ENCODE data around the gene RORC. TPM values are rescaled to one million over a fixed set of nuclear protein-coding genes. Genes with fewer than 3 reads are reported as not detected.

Gene RORC
- total RNA-seq, 1 experiment from 2014 or later = 1.3 TPM

GRCh38 chr1:151849871-151850270 is 18.3 kb upstream of the RORC start:
- Histone ChIP-seq H3K79me2 (ENCODE audit: insufficient read depth, low read length) (no peaks in the 10 kb centered on the region), H2AFZ (ENCODE audit: low read depth, low read length, poor library complexity, severe bottlenecking) (no peak overlapping the region), H3K9me2 (ENCODE audit: insufficient read depth) (no peaks in the 10 kb centered on the region), H4K20me1 (ENCODE audit: insufficient read depth) (no peaks in the 10 kb centered on the region), H3K9me3 (ENCODE audit: control insufficient read depth in 1 of 2, insufficient read depth in 1 of 2, low read depth in 1 of 2, low read length in 2 of 2) (no peaks in the 10 kb centered on the region), H3K27ac (ENCODE audit: low read depth, low read length) (no peak overlapping the region), H3K27me3 (ENCODE audit: insufficient read depth, low read length) (peaks cover 6% of the 10 kb centered on the region; the same call in 1 of the 2 replicates), H3K36me3 (ENCODE audit: control insufficient read depth in 1 of 2, insufficient read depth in 2 of 2, low read length in 2 of 2) (no peaks in the 10 kb centered on the region), H3K4me2 (ENCODE audit: low read length) (no peak overlapping the region), H3K4me3 (replicated peaks in 1 of 2; ENCODE audit: low read depth in 1 of 2, low read length in 2 of 2) (no peak overlapping the region), H3K9ac (ENCODE audit: low read length) (no peak overlapping the region), H3K4me1 (ENCODE audit: control insufficient read depth in 1 of 2, insufficient read depth in 2 of 2, low read length in 2 of 2) (peaks cover 0 to 12% of the 10 kb centered on the region in 2 experiments; a peak in 2 of 4 replicates)
- intact Hi-C loops (cut with micrococcal nuclease) = no loop called here
- ChIA-PET POLR2A (no interaction called here), CTCF (no interaction called here), RAD21 (ENCODE audit: low non-redundant PET in 1 of 2, low total read pairs in 2 of 2, uncharacterized antibody in 2 of 2, unreplicated experiment in 2 of 2) (no interaction called here)
- BruUV-seq (replicated peaks) = no TSS peak
- DNase-seq (ENCODE audit: low read depth, low spot score) = no peak
- no peak for TF ChIP-seq EZH2 (IDR thresholded peaks at IDR 0.05)
- TF ChIP-seq ELF1 (IDR thresholded peaks at IDR 0.05; ENCODE audit: borderline replicate concordance, low read depth) = no peak
- no peak for TF ChIP-seq POLR2A (IDR thresholded peaks at IDR 0.05; ENCODE audit: borderline replicate concordance, extremely low read depth, insufficient read depth, insufficient read length)
- TF ChIP-seq POLR2AphosphoS5 (IDR thresholded peaks at IDR 0.05; ENCODE audit: low read depth, low read length) = no peak
- no peak for TF ChIP-seq REST (IDR thresholded peaks at IDR 0.05; ENCODE audit: low read depth)
- TF ChIP-seq ZFX (IDR thresholded peaks at IDR 0.05) = no peak
- TF ChIP-seq ZNF274 (IDR thresholded peaks at IDR 0.05; ENCODE audit: low read depth, low read length) = no peak
- no peak for TF ChIP-seq SIN3A (IDR thresholded peaks at IDR 0.05; ENCODE audit: low read depth)
- no peak for TF ChIP-seq FOSL1 (IDR thresholded peaks at IDR 0.05; ENCODE audit: low read depth)
- TF ChIP-seq MAX (IDR thresholded peaks at IDR 0.05) = no peak
- no peak for TF ChIP-seq CTCF (IDR thresholded peaks at IDR 0.05 in 2 of 3, conservative IDR thresholded peaks at IDR 0.05 in 1 of 3; ENCODE audit: borderline replicate concordance in 1 of 3, insufficient read depth in 1 of 3, low read depth in 2 of 3, low read length in 2 of 3)
- no peak for TF ChIP-seq CBX3 (IDR thresholded peaks at IDR 0.05; ENCODE audit: low read depth)
- TF ChIP-seq RAD21 (IDR thresholded peaks at IDR 0.05; ENCODE audit: low read depth) = no peak
- no peak for ATAC-seq
